RWPE1 (cell line): Measurements from ENCODE around the gene TNIP1.

Experiments
- CTCF ChIA-PET: fragments of 350-600 bp; sonication (Branson Sonifier 250); formaldehyde crosslinking; extraction: SDS; loops from one replicate; lab custom pipeline; 2021; lab: Yijun Ruan, JAX
- POLR2A ChIA-PET: fragments of 400-600 bp; formaldehyde crosslinking; extraction: SDS; loops from one replicate; lab custom pipeline; 2020; ENCODE audit warnings: antibody characterized with exemption; ENCODE audit not compliant: low non-redundant PET; lab: Yijun Ruan, JAX
- DNase-seq: peaks from one replicate; pipeline ENCODE4 v3.0.0; 2012; ENCODE audit warnings: low spot score
- H3K27ac ChIP-seq: fragments of 450-650 bp; 2 replicates; pipeline ENCODE4 v1.5.1; 2017
- CTCF ChIP-seq: fragments of 450-650 bp; conservative IDR thresholded peaks from 2 replicates; pipeline ENCODE4 v1.5.1; 2017; ENCODE audit warnings: low read depth, mild to moderate bottlenecking

Gene TNIP1

GRCh38 chr5:151115272-151115905, 34.6 kb upstream of the TNIP1 start:
- no peak overlapping the region for H3K27ac ChIP-seq
- peak; percentile 98 for TF ChIP-seq CTCF
- POLR2A ChIA-PET, result no interaction called here
- DNase-seq, result peak; percentile 87
- CTCF ChIA-PET, result interaction anchor here (0.6 to 8.1 kb wide), 33 partner anchors 9 to 333 kb away, joined by 3 to 138 read pairs (median 4); no protein-coding TSS in a partner anchor

- no peak for TF ChIP-seq CTCF
- ChIA-PET POLR2A (interaction anchor here (0.5 kb wide), 1 partner anchor 62 kb away, joined by 3 read pairs; no protein-coding TSS in a partner anchor), CTCF (interaction anchor here (0.6 to 8.1 kb wide), 5 partner anchors 10 to 113 kb away, joined by 3 to 138 read pairs (median 7); no protein-coding TSS in a partner anchor)
- H3K27ac ChIP-seq, result no peak overlapping the region
- no peak for DNase-seq
These were observed 32.8 kb upstream of the TNIP1 start for GRCh38 chr5:151113651-151114050.

GRCh38 chr5:151110992-151111391, 30.2 kb upstream of the TNIP1 start:
- POLR2A ChIA-PET, result no interaction called here
- no peak for DNase-seq
- CTCF ChIA-PET, result interaction anchor here (0.6 to 2.0 kb wide), 2 partner anchors 9 to 59 kb away, joined by 3 to 14 read pairs; no protein-coding TSS in a partner anchor
- no peak overlapping the region for H3K27ac ChIP-seq
- TF ChIP-seq CTCF, result no peak

GRCh38 chr5:151110122-151110681, 29.4 kb upstream of the TNIP1 start:
- DNase-seq, result no peak
- CTCF ChIA-PET, result interaction anchor here (0.6 to 2.0 kb wide), 2 partner anchors 8 to 58 kb away, joined by 3 to 14 read pairs; no protein-coding TSS in a partner anchor
- POLR2A ChIA-PET, result no interaction called here
- no peak for TF ChIP-seq CTCF
- no peak overlapping the region for H3K27ac ChIP-seq

GRCh38 chr5:151108566-151108965, 27.7 kb upstream of the TNIP1 start:
- POLR2A ChIA-PET, result no interaction called here

More at GRCh38 chr5:151108566-151108965, 27.7 kb upstream of the TNIP1 start:
- TF ChIP-seq CTCF, result no peak
- no peak for DNase-seq
- no peak overlapping the region for H3K27ac ChIP-seq
- CTCF ChIA-PET, result interaction anchor here (0.6 to 1.1 kb wide), 4 partner anchors 57 to 1007 kb away, joined by 3 to 5 read pairs (median 4); no protein-coding TSS in a partner anchor
